Left ventricle myocardium inferior (tissue), 1 donor: Measurements from ENCODE around the gene TNN. TPM values are rescaled to one million over a fixed set of nuclear protein-coding genes. Genes with fewer than 3 reads are reported as not detected.

ENCODE experiments used
- DNase-seq: peaks from one replicate; pipeline ENCODE4 v3.0.0-alpha.2; 2020
- H3K27ac ChIP-seq: fragments of 200-600 bp; replicated peaks from 2 replicates; pipeline ENCODE4 v1.8.0; 2021
- H3K27me3 ChIP-seq: fragments of 200-600 bp; 2 replicates; pipeline ENCODE4 v1.8.0; 2021; ENCODE audit warnings: low read depth
- H3K36me3 ChIP-seq: fragments of 200-600 bp; 2 replicates; pipeline ENCODE4 v1.8.0; 2021
- H3K4me1 ChIP-seq: fragments of 200-600 bp; 2 replicates; pipeline ENCODE4 v1.8.0; 2021
- H3K4me3 ChIP-seq: fragments of 200-600 bp; 2 replicates; pipeline ENCODE4 v1.8.0; 2021; ENCODE audit warnings: mild to moderate bottlenecking, moderate library complexity
- H3K9me3 ChIP-seq: fragments of 200-600 bp; replicated peaks from 2 replicates; pipeline ENCODE4 v1.8.0; 2021
- intact Hi-C: fragments of 100-400 bp; cut with micrococcal nuclease; formaldehyde crosslinking; loops from one replicate; pipeline ENCODE4 v1.11.0; 2022
- total RNA-seq: library from RNA; stranded (reverse); fragmentation: NEBNext Ultra II Directional; extraction: Animal tissue kit (Norgen Biotek cat#: 25700); gene quantifications from one replicate; pipeline ENCODE4 v1.2.1, GENCODE V29; 2021
- TF ChIP-seq, protein P1 (sequence below): fragments of 200-600 bp; IDR thresholded peaks from 2 replicates; pipeline ENCODE4 v1.8.0; 2021; ENCODE audit warnings: antibody characterized with exemption, mild to moderate bottlenecking, borderline replicate concordance
- donor health status: DM: no; HTN: yes; CAD: no; lungs with severe emphysema.

TNN gene
- total RNA-seq, 1 donor from 2014 or later, result not detected

DNA sequence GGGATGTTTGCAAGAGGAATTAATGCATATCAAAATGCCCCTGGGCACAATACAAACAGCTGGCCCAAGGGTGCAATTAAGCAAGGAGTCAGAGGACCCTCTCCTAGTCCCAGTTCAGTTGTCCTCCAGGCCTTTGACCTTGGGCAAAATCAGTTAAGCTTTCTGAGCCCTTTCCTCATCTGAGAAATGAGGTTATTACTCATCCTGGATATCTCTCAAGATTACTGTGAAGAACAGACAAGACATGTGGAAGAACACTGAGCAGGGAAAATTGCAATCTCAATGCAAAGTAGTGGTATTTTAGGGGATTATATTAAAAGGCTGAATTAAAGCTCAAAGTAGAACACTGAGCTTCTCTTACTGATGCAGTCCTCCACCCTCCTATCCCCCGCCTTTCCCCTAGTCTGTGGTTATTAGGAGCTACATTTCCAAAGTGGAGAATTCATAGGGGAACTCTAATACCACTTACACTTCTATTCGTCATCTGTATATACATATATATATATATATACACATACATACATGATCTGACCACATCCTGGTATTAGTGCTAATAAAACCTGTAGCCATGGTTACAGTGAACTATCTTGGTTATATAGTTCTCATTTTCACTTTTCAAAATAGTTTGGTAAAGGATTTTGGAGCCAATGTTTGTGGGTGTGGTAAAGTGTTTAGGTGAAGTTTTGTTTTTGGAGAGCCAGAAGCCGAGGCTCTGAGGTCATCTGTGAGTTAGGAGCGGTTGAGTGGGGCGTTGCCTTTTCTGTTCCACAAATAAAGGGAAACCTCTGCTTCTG lies 106.9 kb downstream of the TNN start:
- no peak for DNase-seq
- Histone ChIP-seq H3K27me3 (no peaks in the 10 kb centered on the region), H3K4me1 (peaks cover 56% of the 10 kb centered on the region), H3K4me3 (no peak overlapping the region), H3K9me3 (no peaks in the 10 kb centered on the region), H3K36me3 (peaks cover 44% of the 10 kb centered on the region), H3K27ac (no peak overlapping the region)
- intact Hi-C loops, result no loop called here
- TF ChIP-seq, protein P1, sequence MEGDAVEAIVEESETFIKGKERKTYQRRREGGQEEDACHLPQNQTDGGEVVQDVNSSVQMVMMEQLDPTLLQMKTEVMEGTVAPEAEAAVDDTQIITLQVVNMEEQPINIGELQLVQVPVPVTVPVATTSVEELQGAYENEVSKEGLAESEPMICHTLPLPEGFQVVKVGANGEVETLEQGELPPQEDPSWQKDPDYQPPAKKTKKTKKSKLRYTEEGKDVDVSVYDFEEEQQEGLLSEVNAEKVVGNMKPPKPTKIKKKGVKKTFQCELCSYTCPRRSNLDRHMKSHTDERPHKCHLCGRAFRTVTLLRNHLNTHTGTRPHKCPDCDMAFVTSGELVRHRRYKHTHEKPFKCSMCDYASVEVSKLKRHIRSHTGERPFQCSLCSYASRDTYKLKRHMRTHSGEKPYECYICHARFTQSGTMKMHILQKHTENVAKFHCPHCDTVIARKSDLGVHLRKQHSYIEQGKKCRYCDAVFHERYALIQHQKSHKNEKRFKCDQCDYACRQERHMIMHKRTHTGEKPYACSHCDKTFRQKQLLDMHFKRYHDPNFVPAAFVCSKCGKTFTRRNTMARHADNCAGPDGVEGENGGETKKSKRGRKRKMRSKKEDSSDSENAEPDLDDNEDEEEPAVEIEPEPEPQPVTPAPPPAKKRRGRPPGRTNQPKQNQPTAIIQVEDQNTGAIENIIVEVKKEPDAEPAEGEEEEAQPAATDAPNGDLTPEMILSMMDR, result no peak

DNA sequence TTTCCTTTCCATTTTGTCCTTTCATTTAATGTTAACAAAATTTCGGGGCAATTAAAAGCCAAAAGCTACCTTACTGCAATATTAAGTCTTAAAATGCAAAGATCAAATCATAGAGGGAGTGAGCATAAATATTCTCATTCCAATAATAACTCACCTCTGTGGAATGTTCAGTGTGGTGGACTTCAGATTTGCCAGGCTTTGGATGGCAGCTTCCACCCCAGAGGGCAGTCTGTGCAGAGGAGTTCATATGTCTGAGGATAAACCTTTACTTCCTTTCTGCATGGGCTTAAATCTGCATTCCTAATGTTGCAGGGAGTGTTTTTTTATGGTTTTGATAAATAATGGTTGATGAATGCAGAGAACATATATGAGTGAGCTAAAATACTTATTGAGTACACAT lies 108.6 kb downstream of the TNN start:
- peaks cover 44% of the 10 kb centered on the region for H3K36me3 ChIP-seq
- DNase-seq, result no peak
- peaks cover 57% of the 10 kb centered on the region for H3K4me1 ChIP-seq
- no peak overlapping the region for H3K27ac ChIP-seq
- intact Hi-C loops, result no loop called here
- H3K27me3 ChIP-seq, result no peaks in the 10 kb centered on the region
- H3K4me3 ChIP-seq, result no peak overlapping the region
- TF ChIP-seq, protein P1, result no peak
- H3K9me3 ChIP-seq, result no peaks in the 10 kb centered on the region

DNA sequence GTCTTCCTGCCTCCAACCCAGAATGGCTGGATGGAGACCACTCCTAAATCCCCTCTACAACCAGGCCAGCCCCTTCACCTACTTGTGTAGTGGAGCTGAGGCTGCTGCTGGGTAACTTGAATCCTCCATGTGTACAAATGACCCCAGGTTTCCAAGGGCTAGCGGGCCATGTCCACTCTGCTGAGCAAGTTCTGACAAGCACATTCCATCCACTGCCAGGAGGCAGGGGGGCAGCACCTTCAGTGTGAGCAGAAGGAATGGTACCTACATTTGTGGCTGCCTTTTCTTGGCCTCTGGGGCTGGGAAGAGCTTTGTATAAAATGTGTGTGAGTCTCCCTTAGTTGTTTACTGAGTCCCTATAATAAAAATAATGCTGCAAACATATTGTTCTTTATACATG lies 110.4 kb downstream of the TNN start:
- intact Hi-C loops, result no loop called here
- Histone ChIP-seq H3K27ac (no peak overlapping the region), H3K27me3 (no peaks in the 10 kb centered on the region), H3K9me3 (no peaks in the 10 kb centered on the region), H3K4me3 (no peak overlapping the region), H3K36me3 (peaks cover 39% of the 10 kb centered on the region), H3K4me1 (peaks cover 62% of the 10 kb centered on the region)
- DNase-seq, result no peak
- TF ChIP-seq, protein P1, result no peak

DNA sequence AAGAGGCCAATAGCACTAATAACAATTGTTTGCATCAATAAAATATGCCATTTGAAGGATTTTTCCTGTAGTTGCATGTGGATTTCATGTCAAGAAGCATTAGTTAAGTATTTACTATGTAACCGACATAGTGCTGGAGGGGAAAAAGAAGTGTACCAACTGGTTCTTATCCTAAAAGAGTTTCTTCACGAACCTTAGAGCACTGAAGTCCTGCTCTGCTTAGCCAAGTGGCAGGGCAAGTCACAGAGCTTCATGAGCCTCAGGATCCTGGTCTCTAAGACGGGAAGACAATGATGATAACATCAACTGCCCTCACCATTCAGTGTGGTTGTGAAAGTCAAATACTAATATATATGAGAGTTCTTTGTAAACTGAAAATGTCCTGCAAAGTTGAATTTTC lies 110.8 kb downstream of the TNN start:
- Histone ChIP-seq H3K27ac (no peak overlapping the region), H3K4me3 (no peak overlapping the region), H3K9me3 (no peaks in the 10 kb centered on the region), H3K36me3 (peaks cover 35% of the 10 kb centered on the region), H3K4me1 (peaks cover 66% of the 10 kb centered on the region), H3K27me3 (no peaks in the 10 kb centered on the region)
- DNase-seq, result no peak
- TF ChIP-seq, protein P1, result no peak
- intact Hi-C loops, result no loop called here

DNA sequence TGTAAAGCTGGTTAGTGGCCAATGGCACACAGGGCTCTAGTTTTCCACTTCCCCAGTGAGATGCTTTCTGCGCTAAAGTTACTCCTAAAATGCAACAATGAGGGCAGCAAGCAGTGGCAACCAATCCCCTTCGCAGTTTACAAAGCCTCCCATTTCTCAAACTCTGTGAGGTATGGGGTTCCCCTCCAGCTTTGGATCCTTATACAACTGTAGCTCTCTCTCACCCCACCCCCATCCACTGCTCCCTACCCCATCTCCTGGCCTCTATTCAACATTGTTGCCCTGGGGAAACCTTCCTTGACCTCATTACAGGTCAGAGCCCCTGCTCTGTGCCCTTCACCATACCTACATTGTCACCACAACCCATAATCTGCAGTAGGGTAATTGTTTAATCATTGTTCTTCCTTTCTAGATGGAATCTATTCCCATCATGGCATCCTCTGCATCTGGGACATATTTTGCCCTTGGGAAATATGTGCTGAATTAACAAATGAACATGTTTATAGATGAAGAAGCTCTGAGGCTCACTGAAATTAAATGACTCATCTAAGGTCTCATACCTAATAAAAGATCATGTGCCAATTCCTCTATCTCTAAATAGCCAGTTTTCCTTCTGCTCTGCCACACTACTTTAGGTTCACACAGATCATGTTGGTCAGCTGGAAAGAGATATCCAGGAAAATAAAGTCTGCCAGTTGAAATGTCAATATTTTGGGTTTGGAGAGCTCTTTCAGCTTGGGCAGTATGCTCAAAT lies 112.4 kb downstream of the TNN start:
- no peak for DNase-seq
- H3K4me1 ChIP-seq, result peaks cover 70% of the 10 kb centered on the region
- peaks cover 35% of the 10 kb centered on the region for H3K36me3 ChIP-seq
- H3K27me3 ChIP-seq, result no peaks in the 10 kb centered on the region
- TF ChIP-seq, protein P1, result no peak
- intact Hi-C loops, result no loop called here
- no peak overlapping the region for H3K27ac ChIP-seq
- H3K9me3 ChIP-seq, result no peaks in the 10 kb centered on the region
- no peak overlapping the region for H3K4me3 ChIP-seq
